OCI-LY7 (cell line): Measurements from ENCODE around the gene FGD4. TPM values are rescaled to one million over a fixed set of nuclear protein-coding genes. Genes with fewer than 3 reads are reported as not detected.

Experiments
- BruUV-seq: library from RNA; stranded (reverse); fragments of 400-500 nt; replicated peaks from 2 replicates; lab custom pipeline; 2021; lab: Mats Ljungman, UMichigan
- CTCF ChIA-PET: fragments of 300-600 bp; sonication (Branson Sonifier 250); formaldehyde crosslinking; loops from one replicate; lab custom pipeline; 2022; ENCODE audit warnings: antibody characterized with exemption; ENCODE audit not compliant: unreplicated experiment; lab: Charles Lee
- POLR2A ChIA-PET: fragments of 300-600 bp; sonication (Branson Sonifier 250); formaldehyde crosslinking; loops from one replicate; lab custom pipeline; 2022; ENCODE audit warnings: antibody characterized with exemption; lab: Charles Lee
- DNase-seq: peaks from one replicate; pipeline ENCODE4 v3.0.0-alpha.2; 2015; ENCODE audit warnings: low spot score
- H2AFZ ChIP-seq: fragments of 200-600 bp; sonication (generic), shearing (Covaris generic); 2 replicates; pipeline ENCODE4 v1.6.1; 2014; ENCODE audit warnings: mild to moderate bottlenecking, antibody characterized with exemption, low read length, moderate library complexity
- H3K27ac ChIP-seq: fragments of 200-600 bp; sonication (generic); 2 replicates; pipeline ENCODE4 v1.5.1; 2014; ENCODE audit warnings: mixed run types, low read depth, mild to moderate bottlenecking, moderate library complexity, low read length, inconsistent platforms; ENCODE audit not compliant: poor library complexity, severe bottlenecking
- H3K36me3 ChIP-seq: fragments of 200-600 bp; sonication (generic); 2 replicates; pipeline ENCODE4 v1.6.1; 2014; ENCODE audit warnings: mild to moderate bottlenecking, antibody characterized with exemption, low read length, moderate library complexity, mixed read lengths; ENCODE audit not compliant: insufficient read depth
- H3K4me1 ChIP-seq: fragments of 200-600 bp; sonication (generic); 2 replicates; pipeline ENCODE4 v1.5.1; 2014; ENCODE audit warnings: mild to moderate bottlenecking, low read length; ENCODE audit not compliant: insufficient read depth, poor library complexity, severe bottlenecking
- H3K4me2 ChIP-seq: fragments of 200-600 bp; sonication (generic); 2 replicates; pipeline ENCODE4 v1.6.1; 2014; ENCODE audit warnings: mild to moderate bottlenecking, low read length
- H3K4me3 ChIP-seq: fragments of 200-600 bp; sonication (generic); 2 replicates; pipeline ENCODE4 v1.5.1; 2014; ENCODE audit warnings: mild to moderate bottlenecking, low read depth, low read length; ENCODE audit not compliant: poor library complexity, severe bottlenecking
- H3K79me2 ChIP-seq: fragments of 200-600 bp; sonication (generic); 2 replicates; pipeline ENCODE4 v1.6.1; 2016; ENCODE audit warnings: low read depth, mild to moderate bottlenecking, low read length, moderate library complexity, mixed read lengths; ENCODE audit not compliant: insufficient read depth
- H3K9me2 ChIP-seq: fragments of 200-600 bp; sonication (generic); 2 replicates; pipeline ENCODE4 v1.6.1; 2016; ENCODE audit warnings: mild to moderate bottlenecking, low read length, mixed read lengths; ENCODE audit not compliant: insufficient read depth
- H3K9me3 ChIP-seq: fragments of 200-600 bp; sonication (generic); 2 replicates; pipeline ENCODE4 v1.6.1; 2014; ENCODE audit warnings: mild to moderate bottlenecking, mixed run types, low read length, mixed read lengths
- H4K20me1 ChIP-seq: fragments of 200-600 bp; sonication (generic); 2 replicates; pipeline ENCODE4 v1.6.1; 2014; ENCODE audit warnings: mild to moderate bottlenecking, antibody characterized with exemption, low read length, moderate library complexity, mixed read lengths; ENCODE audit not compliant: insufficient read depth
- EZH2phosphoT487 ChIP-seq: fragments of 200-600 bp; sonication (generic); IDR thresholded peaks from 2 replicates; pipeline ENCODE4 v1.6.1; 2018; ENCODE audit warnings: low read depth, borderline replicate concordance, mild to moderate bottlenecking, mixed run types, antibody characterized with exemption, low read length, moderate library complexity, mixed read lengths
- intact Hi-C: fragments of 100-400 bp; cut with micrococcal nuclease; formaldehyde crosslinking; loops from one replicate; pipeline ENCODE4 v1.10.0; 2022; ENCODE audit not compliant: unreplicated experiment
- total RNA-seq, 2 experiments: library from RNA; depleted of rRNA in 1 of 2; stranded (reverse); fragments of >200 nt in 1 of 2; shearing (Covaris generic) in 1 of 2; gene quantifications; 2 replicates each; pipeline ENCODE4 v1.2.3, GENCODE V29; 2014 to 2022
- TF ChIP-seq, protein P1 (sequence below): fragments of 200-600 bp; sonication (generic); conservative IDR thresholded peaks from 2 replicates; pipeline ENCODE4 v1.5.1; 2014; ENCODE audit warnings: mild to moderate bottlenecking, antibody characterized with exemption, low read length, moderate library complexity, mixed read lengths

The FGD4 gene
- total RNA-seq, 2 experiments from 2014 or later = 14.9 to 19.3 TPM

GRCh38 chr12:32612658-32613614 is 213.6 kb downstream of the FGD4 start:
- no TSS peak for BruUV-seq
- Histone ChIP-seq H3K79me2 (no peaks in the 10 kb centered on the region), H3K4me1 (peaks cover 5% of the 10 kb centered on the region), H4K20me1 (no peaks in the 10 kb centered on the region), H3K27ac (no peak overlapping the region), H2AFZ (no peak overlapping the region), H3K4me3 (no peak overlapping the region), H3K9me2 (no peaks in the 10 kb centered on the region), H3K4me2 (no peak overlapping the region), H3K9me3 (no peaks in the 10 kb centered on the region), H3K36me3 (peaks cover 80% of the 10 kb centered on the region)
- DNase-seq = no peak
- TF ChIP-seq, protein P1, sequence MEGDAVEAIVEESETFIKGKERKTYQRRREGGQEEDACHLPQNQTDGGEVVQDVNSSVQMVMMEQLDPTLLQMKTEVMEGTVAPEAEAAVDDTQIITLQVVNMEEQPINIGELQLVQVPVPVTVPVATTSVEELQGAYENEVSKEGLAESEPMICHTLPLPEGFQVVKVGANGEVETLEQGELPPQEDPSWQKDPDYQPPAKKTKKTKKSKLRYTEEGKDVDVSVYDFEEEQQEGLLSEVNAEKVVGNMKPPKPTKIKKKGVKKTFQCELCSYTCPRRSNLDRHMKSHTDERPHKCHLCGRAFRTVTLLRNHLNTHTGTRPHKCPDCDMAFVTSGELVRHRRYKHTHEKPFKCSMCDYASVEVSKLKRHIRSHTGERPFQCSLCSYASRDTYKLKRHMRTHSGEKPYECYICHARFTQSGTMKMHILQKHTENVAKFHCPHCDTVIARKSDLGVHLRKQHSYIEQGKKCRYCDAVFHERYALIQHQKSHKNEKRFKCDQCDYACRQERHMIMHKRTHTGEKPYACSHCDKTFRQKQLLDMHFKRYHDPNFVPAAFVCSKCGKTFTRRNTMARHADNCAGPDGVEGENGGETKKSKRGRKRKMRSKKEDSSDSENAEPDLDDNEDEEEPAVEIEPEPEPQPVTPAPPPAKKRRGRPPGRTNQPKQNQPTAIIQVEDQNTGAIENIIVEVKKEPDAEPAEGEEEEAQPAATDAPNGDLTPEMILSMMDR = no peak
- no peak for TF ChIP-seq EZH2phosphoT487
- ChIA-PET CTCF (interaction anchor here (0.5 kb wide), 1 partner anchor 34 kb away, joined by 8 read pairs; no protein-coding TSS in a partner anchor), POLR2A (interaction anchor here (1.0 kb wide), 1 partner anchor 14 kb away, joined by 4 read pairs; no protein-coding TSS in a partner anchor)
- intact Hi-C loops = no loop called here

- intact Hi-C loops = no loop called here
- Histone ChIP-seq H3K27ac (no peak overlapping the region), H3K4me2 (no peak overlapping the region), H4K20me1 (no peaks in the 10 kb centered on the region), H3K9me3 (no peaks in the 10 kb centered on the region), H3K79me2 (no peaks in the 10 kb centered on the region), H3K9me2 (no peaks in the 10 kb centered on the region), H3K36me3 (peaks cover 77% of the 10 kb centered on the region), H2AFZ (no peak overlapping the region), H3K4me3 (no peak overlapping the region), H3K4me1 (no peaks in the 10 kb centered on the region)
- DNase-seq = no peak
- ChIA-PET CTCF (no interaction called here), POLR2A (interaction anchor here (1.1 kb wide), 1 partner anchor 37 kb away, joined by 4 read pairs; no protein-coding TSS in a partner anchor)
- no TSS peak for BruUV-seq
- TF ChIP-seq, protein P1 = no peak
- no peak for TF ChIP-seq EZH2phosphoT487
Observed at GRCh38 chr12:32615441-32615840, 216.1 kb downstream of the FGD4 start.

DNA sequence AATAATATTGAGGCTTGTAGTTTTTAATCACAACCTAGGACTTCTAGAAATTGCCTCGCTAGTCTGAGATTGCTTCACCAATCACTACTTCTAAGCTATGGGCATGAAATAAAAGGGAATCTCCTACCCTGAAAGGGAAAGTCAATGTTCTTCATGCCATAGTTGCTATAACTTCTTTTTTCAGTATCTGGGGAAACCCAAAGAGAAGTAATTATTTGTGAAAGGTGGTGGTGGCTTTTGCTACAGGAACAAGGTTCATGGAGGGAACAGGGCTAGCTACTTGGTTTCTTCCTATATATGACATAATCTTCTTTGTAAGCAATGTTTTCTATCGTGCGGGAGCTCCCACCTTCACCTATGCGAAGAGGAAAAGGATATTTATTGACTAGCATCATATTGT is 218.2 kb downstream of the FGD4 start:
- no peaks in the 10 kb centered on the region for H3K9me2 ChIP-seq
- no peak overlapping the region for H3K4me3 ChIP-seq
- ChIA-PET CTCF (no interaction called here), POLR2A (interaction anchor here (1.3 kb wide), 1 partner anchor 11 kb away, joined by 4 read pairs; no protein-coding TSS in a partner anchor)
- no peaks in the 10 kb centered on the region for H4K20me1 ChIP-seq
- no peak for DNase-seq
- H3K9me3 ChIP-seq = no peaks in the 10 kb centered on the region
- H3K4me1 ChIP-seq = no peaks in the 10 kb centered on the region
- peaks cover 62% of the 10 kb centered on the region for H3K36me3 ChIP-seq
- intact Hi-C loops = no loop called here
- H3K79me2 ChIP-seq = no peaks in the 10 kb centered on the region
- TF ChIP-seq EZH2phosphoT487 = no peak
- TF ChIP-seq, protein P1 = no peak
- no peak overlapping the region for H3K27ac ChIP-seq
- no TSS peak for BruUV-seq
- H3K4me2 ChIP-seq = no peak overlapping the region
- no peak overlapping the region for H2AFZ ChIP-seq
